WTC11 (cell line): ENCODE data around the gene ATP11A. TPM values are rescaled to one million over a fixed set of nuclear protein-coding genes. Genes with fewer than 3 reads are reported as not detected.
A peak's percentile ranks its signal among the peaks of the same experiment; 100 is the strongest.
"Not testable (repeated sequence)": the region's sequence is repeated elsewhere in the genome, so short reads cannot be mapped to it uniquely, and the experiment has no call there.

ENCODE experiments used
- ATAC-seq: fragments of 200-7000 bp; cut with Tn5 transposase; 2 replicates; pipeline ENCODE4 v1.10.0; 2021; ENCODE audit warnings: mild to moderate bottlenecking, moderate library complexity
- CTCF ChIA-PET: fragments of 300-600 bp; sonication (Branson Sonifier 250); formaldehyde crosslinking; loops from one replicate; lab custom pipeline; 2021; ENCODE audit warnings: antibody characterized with exemption; lab: Charles Lee
- POLR2A ChIA-PET: fragments of 350-600 bp; sonication (Branson Sonifier 250); formaldehyde crosslinking; loops from one replicate; lab custom pipeline; 2021; ENCODE audit warnings: antibody characterized with exemption; lab: Charles Lee
- DNase-seq: peaks from one replicate; pipeline ENCODE4 v3.0.0; 2021; ENCODE audit warnings: low spot score
- H3K27ac Mint-ChIP-seq: 2 replicates; pipeline ENCODE4 v1.8.0; 2021; ENCODE audit warnings: mixed read lengths
- H3K27me3 Mint-ChIP-seq: 2 replicates; pipeline ENCODE4 v1.8.0; 2021; ENCODE audit warnings: low read depth, mild to moderate bottlenecking, moderate library complexity, mixed read lengths
- H3K36me3 Mint-ChIP-seq: 2 replicates; pipeline ENCODE4 v1.8.0; 2021; ENCODE audit warnings: mixed read lengths
- H3K4me1 Mint-ChIP-seq: 2 replicates; pipeline ENCODE4 v1.8.0; 2022; ENCODE audit warnings: mixed read lengths
- H3K4me3 Mint-ChIP-seq: 2 replicates; pipeline ENCODE4 v1.8.0; 2021; ENCODE audit warnings: mild to moderate bottlenecking, moderate library complexity, mixed read lengths
- H3K9me3 Mint-ChIP-seq: 2 replicates; pipeline ENCODE4 v1.8.0; 2021; ENCODE audit warnings: mixed read lengths
- ATF1 ChIP-seq: sonication (generic); formaldehyde crosslinking; IDR thresholded peaks from 2 replicates; pipeline ENCODE4 v1.8.1; 2023; ENCODE audit warnings: mild to moderate bottlenecking, moderate library complexity, missing genetic modification reagents
- FOXK1 ChIP-seq: sonication (generic); formaldehyde crosslinking; IDR thresholded peaks from 2 replicates; pipeline ENCODE4 v1.8.0; 2022; ENCODE audit warnings: mild to moderate bottlenecking, moderate library complexity, missing genetic modification reagents
- GABPB1 ChIP-seq: sonication (generic); formaldehyde crosslinking; IDR thresholded peaks from 2 replicates; pipeline ENCODE4 v1.8.1; 2023; ENCODE audit warnings: mild to moderate bottlenecking, missing genetic modification reagents
- HMGA2 ChIP-seq: fragments of 250-450 bp; sonication (Bioruptor Pico); IDR thresholded peaks from 2 replicates; pipeline ENCODE4 v1.4.0; 2021; ENCODE audit warnings: mild to moderate bottlenecking, moderate library complexity
- JAZF1 ChIP-seq: fragments of 250-450 bp; sonication (Bioruptor Pico); IDR thresholded peaks from 2 replicates; pipeline ENCODE4 v1.9.0; 2021; ENCODE audit warnings: moderate library complexity, mild to moderate bottlenecking, inconsistent platforms
- NR1H2 ChIP-seq: sonication (generic); formaldehyde crosslinking; IDR thresholded peaks from 2 replicates; pipeline ENCODE4 v1.9.0; 2021; ENCODE audit warnings: mild to moderate bottlenecking, moderate library complexity, missing genetic modification reagents
- SMAD3 ChIP-seq: sonication (generic); formaldehyde crosslinking; IDR thresholded peaks from 2 replicates; pipeline ENCODE4 v1.8.0; 2022; ENCODE audit warnings: missing genetic modification reagents, mild to moderate bottlenecking, borderline replicate concordance
- SOX15 ChIP-seq: fragments of 250-450 bp; sonication (Bioruptor Pico); IDR thresholded peaks from 2 replicates; pipeline ENCODE4 v1.9.0; 2021; ENCODE audit warnings: mild to moderate bottlenecking
- STAT6 ChIP-seq: sonication (generic); formaldehyde crosslinking; conservative IDR thresholded peaks from 2 replicates; pipeline ENCODE4 v1.8.1; 2023; ENCODE audit warnings: mild to moderate bottlenecking, low read depth, missing genetic modification reagents, moderate library complexity
- TEAD4 ChIP-seq: sonication (generic); formaldehyde crosslinking; IDR thresholded peaks from 2 replicates; pipeline ENCODE4 v1.8.0; 2022; ENCODE audit warnings: mild to moderate bottlenecking, missing genetic modification reagents
- ZBTB21 ChIP-seq: sonication (generic); formaldehyde crosslinking; IDR thresholded peaks from 2 replicates; pipeline ENCODE4 v1.8.1; 2023; ENCODE audit warnings: mild to moderate bottlenecking, missing genetic modification reagents, borderline replicate concordance
- ZNF138 ChIP-seq: sonication (generic); formaldehyde crosslinking; conservative IDR thresholded peaks from 2 replicates; pipeline ENCODE4 v1.8.1; 2022; ENCODE audit warnings: mild to moderate bottlenecking, moderate library complexity, missing genetic modification reagents
- ZNF219 ChIP-seq: sonication (generic); formaldehyde crosslinking; IDR thresholded peaks from 2 replicates; pipeline ENCODE4 v1.8.0; 2023; ENCODE audit warnings: missing genetic modification reagents, mild to moderate bottlenecking, borderline replicate concordance
- total RNA-seq: library from RNA; stranded (reverse); gene quantifications from 3 replicates; pipeline ENCODE4 v1.2.3, GENCODE V29; 2021
- TF ChIP-seq, protein P1 (sequence below): fragments of 250-450 bp; sonication (Bioruptor Pico); conservative IDR thresholded peaks from 2 replicates; pipeline ENCODE4 v1.9.0; 2021; ENCODE audit warnings: mild to moderate bottlenecking
- TF ChIP-seq, protein P2 (sequence below): fragments of 250-450 bp; sonication (Bioruptor Pico); IDR thresholded peaks from 2 replicates; pipeline ENCODE4 v2.1.2; 2022; ENCODE audit warnings: mild to moderate bottlenecking, moderate library complexity
- TF ChIP-seq, protein P3 (sequence below): sonication (generic); formaldehyde crosslinking; IDR thresholded peaks from 2 replicates; pipeline ENCODE4 v1.8.0; 2022; ENCODE audit warnings: missing genetic modification reagents

Gene ATP11A
- total RNA-seq, 1 experiment from 2014 or later: 100 TPM

- H3K9me3 Mint-ChIP-seq, DNase-seq, POLR2A ChIA-PET, ATAC-seq, H3K4me3 Mint-ChIP-seq, H3K27me3 Mint-ChIP-seq, H3K36me3 Mint-ChIP-seq: not testable (repeated sequence)
- peak overlapping the region; percentile 44; the same call in 1 of the 2 replicates for H3K27ac Mint-ChIP-seq
- CTCF ChIA-PET: interaction anchor here (0.9 to 1.5 kb wide), 2 partner anchors 9 to 190 kb away, joined by 3 to 4 read pairs; no protein-coding TSS in a partner anchor
- H3K4me1 Mint-ChIP-seq: peaks cover 19% of the 10 kb centered on the region
Observed at GRCh38 chr13:112685189-112685805, 4.5 kb upstream of the ATP11A start.

DNA sequence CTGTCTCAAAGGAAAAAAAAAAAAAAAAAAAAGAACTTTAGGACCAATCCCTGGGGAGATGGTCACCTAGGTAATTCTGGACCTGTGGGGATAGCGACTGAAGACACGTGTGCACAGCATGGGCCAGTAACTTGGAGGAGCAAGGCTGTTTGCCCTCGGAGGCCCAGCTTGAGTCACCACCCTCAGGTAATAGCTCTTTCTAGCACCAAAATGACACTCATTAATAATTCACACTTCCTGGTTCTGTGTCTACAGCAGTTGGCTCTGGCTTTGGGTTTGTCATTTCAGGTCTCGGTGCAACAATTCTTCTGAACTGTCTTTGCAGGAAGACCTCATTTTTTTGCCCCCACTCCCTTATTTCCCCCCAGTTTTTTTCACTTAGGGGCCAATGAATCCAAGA is 3.9 kb upstream of the ATP11A start:
- Mint-ChIP-seq H3K36me3 (no peaks in the 10 kb centered on the region), H3K27ac (no peak overlapping the region), H3K4me3 (no peak overlapping the region), H3K4me1 (peaks cover 19% of the 10 kb centered on the region), H3K9me3 (no peaks in the 10 kb centered on the region), H3K27me3 (no peaks in the 10 kb centered on the region; the same call in none of the 2 replicates)
- ChIA-PET CTCF (interaction anchor here (0.9 to 1.5 kb wide), 2 partner anchors 8 to 189 kb away, joined by 3 to 4 read pairs; no protein-coding TSS in a partner anchor), POLR2A (no interaction called here)
- no peak for DNase-seq
- no peak for ATAC-seq
- no peak for TF ChIP-seq SMAD3 (CRISPR knock-in tag)
- no peak for TF ChIP-seq NR1H2 (CRISPR knock-in tag)
- no peak for TF ChIP-seq ZNF219 (CRISPR knock-in tag)
- TF ChIP-seq ATF1: no peak
- TF ChIP-seq HMGA2: no peak
- no peak for TF ChIP-seq TEAD4
- TF ChIP-seq, protein P1, sequence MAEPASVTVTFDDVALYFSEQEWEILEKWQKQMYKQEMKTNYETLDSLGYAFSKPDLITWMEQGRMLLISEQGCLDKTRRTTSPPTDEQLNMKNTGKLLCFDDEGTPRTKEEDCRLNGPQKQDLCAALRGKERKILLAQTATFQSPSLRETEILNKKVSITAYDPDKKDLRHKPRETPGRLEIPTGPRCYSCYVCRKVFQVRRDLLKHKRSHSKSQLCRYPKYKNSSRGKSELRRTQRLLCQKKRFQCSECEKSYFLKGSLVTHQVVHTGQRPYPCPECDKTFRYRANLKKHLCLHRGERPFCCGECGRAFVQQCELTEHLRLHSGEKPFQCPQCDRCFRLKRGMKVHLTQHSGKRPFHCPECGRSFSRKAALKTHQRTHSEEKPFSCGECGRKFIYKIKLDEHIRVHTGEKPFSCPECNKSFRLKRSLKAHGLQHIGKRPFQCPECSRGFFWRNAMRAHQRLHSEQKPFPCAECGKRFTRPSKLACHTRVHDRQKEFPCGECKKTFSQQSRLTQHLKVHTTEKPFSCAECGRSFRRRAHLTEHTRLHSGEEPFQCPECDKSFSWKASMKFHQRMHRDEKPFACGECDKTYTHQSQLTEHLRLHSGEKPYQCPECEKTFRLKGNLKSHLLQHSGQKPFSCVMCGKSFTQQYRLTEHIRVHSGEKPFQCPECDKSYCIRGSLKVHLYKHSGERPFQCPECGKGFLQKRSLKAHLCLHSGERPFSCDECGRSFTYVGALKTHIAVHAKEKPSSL: no peak
- no peak for TF ChIP-seq GABPB1
- TF ChIP-seq JAZF1 (CRISPR knock-in tag): no peak
- TF ChIP-seq ZBTB21 (CRISPR knock-in tag): no peak
- TF ChIP-seq, protein P2, sequence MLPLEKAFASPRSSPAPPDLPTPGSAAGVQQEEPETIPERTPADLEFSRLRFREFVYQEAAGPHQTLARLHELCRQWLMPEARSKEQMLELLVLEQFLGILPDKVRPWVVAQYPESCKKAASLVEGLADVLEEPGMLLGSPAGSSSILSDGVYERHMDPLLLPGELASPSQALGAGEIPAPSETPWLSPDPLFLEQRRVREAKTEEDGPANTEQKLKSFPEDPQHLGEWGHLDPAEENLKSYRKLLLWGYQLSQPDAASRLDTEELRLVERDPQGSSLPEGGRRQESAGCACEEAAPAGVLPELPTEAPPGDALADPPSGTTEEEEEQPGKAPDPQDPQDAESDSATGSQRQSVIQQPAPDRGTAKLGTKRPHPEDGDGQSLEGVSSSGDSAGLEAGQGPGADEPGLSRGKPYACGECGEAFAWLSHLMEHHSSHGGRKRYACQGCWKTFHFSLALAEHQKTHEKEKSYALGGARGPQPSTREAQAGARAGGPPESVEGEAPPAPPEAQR (CRISPR knock-in tag): no peak
- TF ChIP-seq, protein P3, sequence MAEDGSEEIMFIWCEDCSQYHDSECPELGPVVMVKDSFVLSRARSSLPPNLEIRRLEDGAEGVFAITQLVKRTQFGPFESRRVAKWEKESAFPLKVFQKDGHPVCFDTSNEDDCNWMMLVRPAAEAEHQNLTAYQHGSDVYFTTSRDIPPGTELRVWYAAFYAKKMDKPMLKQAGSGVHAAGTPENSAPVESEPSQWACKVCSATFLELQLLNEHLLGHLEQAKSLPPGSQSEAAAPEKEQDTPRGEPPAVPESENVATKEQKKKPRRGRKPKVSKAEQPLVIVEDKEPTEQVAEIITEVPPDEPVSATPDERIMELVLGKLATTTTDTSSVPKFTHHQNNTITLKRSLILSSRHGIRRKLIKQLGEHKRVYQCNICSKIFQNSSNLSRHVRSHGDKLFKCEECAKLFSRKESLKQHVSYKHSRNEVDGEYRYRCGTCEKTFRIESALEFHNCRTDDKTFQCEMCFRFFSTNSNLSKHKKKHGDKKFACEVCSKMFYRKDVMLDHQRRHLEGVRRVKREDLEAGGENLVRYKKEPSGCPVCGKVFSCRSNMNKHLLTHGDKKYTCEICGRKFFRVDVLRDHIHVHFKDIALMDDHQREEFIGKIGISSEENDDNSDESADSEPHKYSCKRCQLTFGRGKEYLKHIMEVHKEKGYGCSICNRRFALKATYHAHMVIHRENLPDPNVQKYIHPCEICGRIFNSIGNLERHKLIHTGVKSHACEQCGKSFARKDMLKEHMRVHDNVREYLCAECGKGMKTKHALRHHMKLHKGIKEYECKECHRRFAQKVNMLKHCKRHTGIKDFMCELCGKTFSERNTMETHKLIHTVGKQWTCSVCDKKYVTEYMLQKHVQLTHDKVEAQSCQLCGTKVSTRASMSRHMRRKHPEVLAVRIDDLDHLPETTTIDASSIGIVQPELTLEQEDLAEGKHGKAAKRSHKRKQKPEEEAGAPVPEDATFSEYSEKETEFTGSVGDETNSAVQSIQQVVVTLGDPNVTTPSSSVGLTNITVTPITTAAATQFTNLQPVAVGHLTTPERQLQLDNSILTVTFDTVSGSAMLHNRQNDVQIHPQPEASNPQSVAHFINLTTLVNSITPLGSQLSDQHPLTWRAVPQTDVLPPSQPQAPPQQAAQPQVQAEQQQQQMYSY: no peak

- H3K27ac Mint-ChIP-seq: no peak overlapping the region
- H3K27me3 Mint-ChIP-seq: no peaks in the 10 kb centered on the region; the same call in none of the 2 replicates
- ChIA-PET POLR2A (no interaction called here), CTCF (interaction anchor here (1.1 to 1.6 kb wide), 2 partner anchors 25 to 188 kb away, joined by 3 to 5 read pairs; no protein-coding TSS in a partner anchor)
- H3K4me1 Mint-ChIP-seq: peaks cover 20% of the 10 kb centered on the region
- no peak for DNase-seq
- H3K36me3 Mint-ChIP-seq: no peaks in the 10 kb centered on the region
- H3K4me3 Mint-ChIP-seq: no peak overlapping the region
- H3K9me3 Mint-ChIP-seq: no peaks in the 10 kb centered on the region
- ATAC-seq: no peak
- TF ChIP-seq ZNF138 (CRISPR knock-in tag) (no peak), STAT6 (no peak), SOX15 (CRISPR knock-in tag) (no peak), FOXK1 (CRISPR knock-in tag) (no peak), GABPB1 (no peak)
- TF ChIP-seq, protein P2 (CRISPR knock-in tag): no peak
- TF ChIP-seq, protein P3: no peak
Observed at GRCh38 chr13:112686364-112686763, 3.5 kb upstream of the ATP11A start.
